SK-N-MC (cell line): Measurements from ENCODE around the gene SLC4A1AP.

Source experiments
- EZH2 ChIP-seq: fragments of 200-600 bp; sonication (generic); IDR thresholded peaks from one replicate; pipeline ENCODE4 v1.6.1; 2017; ENCODE audit warnings: antibody characterized with exemption
- POLR2AphosphoS5 ChIP-seq: IDR thresholded peaks from 2 replicates; pipeline ENCODE4 v1.6.1; 2012; ENCODE audit warnings: mild to moderate bottlenecking, low read depth, low read length, borderline replicate concordance

GRCh38 chr2:27638709-27639108, 25.0 kb upstream of the SLC4A1AP start:
- TF ChIP-seq POLR2AphosphoS5 (no peak), EZH2 (no peak)
